ENCODE results near the gene STIM2.
"Not testable (repeated sequence)": the region's sequence is repeated elsewhere in the genome, so short reads cannot be mapped to it uniquely, and the experiment has no call there.

STIM2 gene

GRCh38 chr4:26870576-26871262 lies 10.1 kb downstream of the STIM2 start:
- no peak for DNase-seq

GRCh38 chr4:26871611-26872010 lies 11.0 kb downstream of the STIM2 start:
- DNase-seq = no peak

DNA sequence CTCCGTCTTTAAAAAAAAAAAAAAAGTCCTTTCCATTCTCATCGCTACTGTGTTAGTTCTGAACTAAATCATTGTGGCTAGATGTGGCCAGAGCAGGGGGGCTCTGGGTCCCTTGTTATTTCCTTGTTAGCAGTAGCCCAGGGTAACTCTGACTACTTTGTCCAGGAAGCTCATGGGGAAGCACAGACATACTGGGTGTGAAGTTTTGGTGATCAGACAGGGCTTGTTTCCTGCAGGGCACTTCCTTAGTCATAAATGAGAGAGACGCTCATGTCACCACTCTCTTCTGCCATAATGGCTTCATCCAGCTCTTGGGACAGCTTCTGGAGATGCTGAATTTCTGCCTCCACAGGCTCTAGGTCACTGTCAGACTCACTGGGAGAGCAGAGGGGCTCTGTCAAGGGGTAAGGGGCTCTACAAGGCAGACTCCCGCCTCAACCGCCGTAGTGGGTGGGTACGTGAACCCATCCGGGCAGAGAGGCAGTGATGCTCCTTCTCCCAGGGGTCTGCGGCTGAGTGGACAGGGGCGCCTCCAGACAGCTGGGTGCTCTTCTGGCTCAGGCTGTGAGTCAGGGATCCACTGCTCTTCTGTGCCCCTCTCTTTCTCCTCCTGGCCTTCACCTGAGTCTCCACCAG lies 12.9 kb downstream of the STIM2 start:
- DNase-seq = peak; percentile 68

- DNase-seq = no peak
These were observed 13.5 kb downstream of the STIM2 start for GRCh38 chr4:26874110-26874509.

- DNase-seq = no peak
These were observed 16.8 kb downstream of the STIM2 start for GRCh38 chr4:26877406-26877805.

GRCh38 chr4:26877961-26878360 lies 17.3 kb downstream of the STIM2 start:
- no peak for DNase-seq

DNA sequence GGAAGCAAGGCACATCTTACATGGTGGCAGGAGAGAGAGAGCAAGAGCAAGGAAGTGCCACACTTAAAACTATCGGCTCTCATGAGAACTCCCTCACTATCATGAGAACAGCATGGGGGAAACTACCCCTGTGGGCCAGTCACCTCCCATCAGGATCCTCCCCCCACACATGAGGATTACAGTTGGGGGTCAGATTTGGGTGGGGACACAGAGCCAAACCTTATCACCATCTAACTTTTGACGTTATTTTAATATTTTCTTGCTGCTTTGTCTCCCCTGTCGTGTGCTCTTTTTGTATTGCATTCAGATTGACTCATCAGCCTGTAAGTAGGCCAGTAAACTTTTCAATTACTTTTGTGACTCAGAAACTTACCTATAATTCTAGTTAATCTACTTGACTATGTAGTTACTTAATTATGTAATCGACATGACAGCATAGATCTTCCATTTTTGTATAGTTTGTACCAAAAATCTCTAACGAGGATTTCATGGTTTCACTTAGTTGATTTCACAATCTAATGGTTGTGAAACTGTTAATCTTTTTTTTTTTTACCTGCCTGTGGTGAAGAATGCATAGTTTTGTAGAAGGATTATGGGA lies 18.3 kb downstream of the STIM2 start:
- no peak for DNase-seq

DNA sequence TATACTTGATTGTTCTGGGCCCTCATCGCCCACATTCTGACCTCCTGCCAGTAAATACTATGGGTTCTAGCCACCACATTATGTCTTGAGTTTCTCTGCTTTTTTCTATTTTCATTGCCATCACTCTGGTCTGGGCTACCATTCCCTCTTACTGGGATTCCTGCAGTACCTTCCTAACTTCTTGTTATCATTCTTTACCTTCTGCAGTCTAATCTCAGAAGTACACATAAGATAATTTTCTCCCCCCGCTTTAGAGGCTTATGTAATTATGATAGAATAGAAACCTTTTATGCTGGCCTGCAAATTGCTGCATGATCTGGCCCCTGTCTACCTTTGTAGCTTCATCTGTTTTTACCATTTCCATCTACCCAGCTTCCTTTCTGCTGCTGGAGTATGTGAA lies 19.2 kb downstream of the STIM2 start:
- DNase-seq = no peak

DNA sequence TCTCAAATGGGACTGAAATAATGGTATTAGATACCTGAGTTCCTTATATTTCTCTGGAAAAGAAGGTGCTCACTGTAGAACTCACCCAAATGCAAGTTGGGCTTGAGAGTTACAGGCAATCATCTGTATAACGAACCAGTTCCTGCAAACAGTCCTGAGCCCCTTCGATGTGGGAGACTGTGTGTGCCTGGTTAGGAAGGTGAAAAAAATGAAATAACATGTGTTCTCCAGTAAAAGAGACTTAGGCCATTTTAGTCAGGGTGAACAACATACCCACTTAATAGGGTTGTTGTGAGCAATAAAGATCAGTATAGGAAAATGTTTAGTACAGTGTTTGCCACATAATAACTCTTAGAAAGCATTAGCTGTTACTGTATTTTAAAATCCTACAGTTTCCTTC lies 23.4 kb downstream of the STIM2 start:
- no peak for DNase-seq

DNA sequence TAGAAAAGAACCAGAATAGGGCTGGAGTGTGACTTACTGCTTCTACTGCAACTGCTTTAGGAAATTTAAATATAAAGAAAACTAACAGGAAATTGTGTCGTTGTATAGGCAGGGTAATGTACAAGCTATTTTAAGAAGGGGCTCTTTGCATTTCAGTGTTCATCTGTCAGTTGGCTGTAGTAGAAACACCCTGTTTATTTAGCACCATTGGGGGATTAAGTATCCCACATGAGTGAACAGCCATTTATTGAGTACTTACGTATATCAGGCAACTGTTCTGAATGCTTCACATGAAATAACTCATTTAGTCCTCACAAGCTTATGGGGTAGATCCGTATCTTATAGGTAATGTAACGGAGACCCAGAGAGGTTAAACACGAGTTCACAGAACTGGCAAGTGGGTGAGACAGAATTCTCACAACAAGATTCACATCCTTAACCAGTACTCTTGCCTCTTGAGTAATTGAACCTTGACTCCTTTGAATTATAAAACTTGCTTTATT lies 23.9 kb downstream of the STIM2 start:
- DNase-seq = no peak

GRCh38 chr4:26885912-26886274 lies 25.3 kb downstream of the STIM2 start:
- DNase-seq = no peak

DNA sequence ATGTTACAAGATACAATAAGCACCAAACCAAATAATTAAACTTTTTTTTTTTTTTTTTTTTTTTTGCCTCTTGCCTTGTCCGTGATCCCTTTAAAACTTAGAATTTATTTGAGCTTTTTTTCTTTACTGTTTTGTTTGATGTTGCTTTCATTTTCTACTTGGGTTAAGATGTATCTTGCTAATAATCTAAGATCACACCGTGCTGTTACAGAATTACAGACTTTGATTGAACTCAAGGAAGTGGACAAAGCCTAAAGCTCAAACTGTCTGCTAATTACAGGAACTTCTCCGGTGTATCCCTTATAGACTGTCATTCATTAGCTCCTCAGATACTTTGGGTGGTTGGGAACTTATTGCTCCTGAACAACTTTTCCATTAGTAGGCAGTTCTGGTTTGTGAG lies 26.5 kb downstream of the STIM2 start:
- DNase-seq = no peak

GRCh38 chr4:26887809-26888208 lies 27.2 kb downstream of the STIM2 start:
- DNase-seq = no peak

DNA sequence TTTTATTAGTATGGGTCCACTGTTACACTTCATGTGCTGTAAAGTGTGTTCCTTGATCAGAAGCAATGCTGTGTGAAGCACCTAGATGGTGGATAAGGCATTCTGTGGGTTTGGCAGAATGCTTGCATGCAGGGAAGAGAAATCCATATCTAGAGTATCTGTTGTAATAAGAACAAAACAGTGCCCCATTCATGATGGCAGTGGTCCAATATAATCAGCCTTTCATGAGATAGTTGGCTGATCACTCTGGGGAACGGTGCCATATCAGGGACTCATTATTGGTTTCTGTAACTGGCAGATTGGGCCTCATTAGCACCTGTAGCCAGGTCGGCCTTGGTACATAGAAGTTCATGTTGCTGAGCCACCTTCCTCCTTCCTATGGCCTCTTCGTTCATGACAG lies 28.7 kb downstream of the STIM2 start:
- no peak for DNase-seq

GRCh38 chr4:26891054-26891453 lies 30.4 kb downstream of the STIM2 start:
- no peak for DNase-seq

DNA sequence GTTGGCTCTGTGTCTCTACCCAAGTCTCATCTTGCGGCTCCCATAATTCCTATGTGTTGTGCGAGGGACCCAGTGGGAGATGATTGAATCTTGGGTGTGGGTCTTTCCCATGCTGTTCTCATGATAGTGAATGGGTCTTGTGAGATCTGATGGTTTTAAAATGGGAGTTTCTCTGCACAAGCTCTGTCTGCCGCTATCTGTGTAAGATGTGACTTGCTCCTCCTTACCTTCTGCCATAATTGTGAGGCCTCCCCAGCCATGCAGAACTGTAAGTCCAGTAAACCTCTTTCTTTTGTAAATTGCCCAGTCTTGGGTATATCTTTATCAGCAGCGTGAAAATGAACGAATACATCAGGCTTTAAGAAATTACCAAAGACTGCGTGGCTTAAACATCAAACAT lies 31.2 kb downstream of the STIM2 start:
- no peak for DNase-seq

DNA sequence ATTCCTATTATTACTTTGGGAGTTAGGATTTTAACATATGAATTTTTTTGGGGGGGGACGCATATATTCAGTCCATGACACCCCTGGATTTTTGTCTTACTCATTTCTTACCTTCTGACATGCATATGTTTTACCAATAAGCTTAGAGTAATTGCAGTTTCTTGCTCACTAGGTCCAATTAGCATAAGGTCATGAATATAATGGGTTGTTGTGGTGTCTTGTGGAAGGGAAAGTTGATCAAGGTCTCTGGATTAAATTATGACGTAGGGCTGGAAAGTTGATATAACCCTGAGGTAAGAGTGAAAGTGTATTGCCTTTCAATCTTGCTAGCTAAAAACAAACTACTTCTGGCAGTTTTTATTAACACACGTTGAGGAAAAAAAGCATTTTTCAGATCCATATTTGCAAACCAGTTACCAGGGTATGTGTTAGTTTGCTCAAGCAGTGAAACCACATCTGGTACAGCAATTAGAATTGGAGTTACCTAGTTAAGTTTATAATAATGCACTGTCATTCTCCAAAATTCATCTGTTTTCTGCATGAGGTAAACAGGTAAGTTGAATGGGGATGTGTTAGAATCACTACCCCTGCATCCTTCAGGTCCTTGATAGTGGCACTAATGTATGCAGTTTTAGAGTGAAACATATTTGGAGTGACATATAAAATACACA lies 32.0 kb downstream of the STIM2 start:
- no peak for DNase-seq

DNA sequence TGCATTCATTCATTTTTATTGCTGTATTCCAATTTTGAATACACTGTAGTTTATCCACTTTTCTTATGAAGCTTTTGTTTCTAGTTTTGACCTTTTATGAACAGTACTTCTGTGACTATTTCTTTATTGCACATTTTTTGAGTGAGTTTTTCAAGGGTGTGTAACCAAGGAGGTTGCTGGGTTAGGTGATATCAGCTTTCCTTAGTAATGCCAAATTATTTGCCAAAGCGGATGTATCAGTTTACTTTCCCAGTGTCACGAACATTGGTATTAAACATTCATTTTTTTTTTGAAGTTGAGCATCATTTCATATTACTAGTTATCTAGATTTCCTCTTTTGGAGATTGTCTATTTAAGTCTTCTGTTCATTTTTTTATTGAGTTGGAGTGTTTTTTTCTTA lies 32.9 kb downstream of the STIM2 start:
- DNase-seq = no peak

- DNase-seq = not testable (repeated sequence)
These were observed 34.2 kb downstream of the STIM2 start for GRCh38 chr4:26894881-26895280.

- no peak for DNase-seq
These were observed 36.0 kb downstream of the STIM2 start for GRCh38 chr4:26896636-26897035.

DNA sequence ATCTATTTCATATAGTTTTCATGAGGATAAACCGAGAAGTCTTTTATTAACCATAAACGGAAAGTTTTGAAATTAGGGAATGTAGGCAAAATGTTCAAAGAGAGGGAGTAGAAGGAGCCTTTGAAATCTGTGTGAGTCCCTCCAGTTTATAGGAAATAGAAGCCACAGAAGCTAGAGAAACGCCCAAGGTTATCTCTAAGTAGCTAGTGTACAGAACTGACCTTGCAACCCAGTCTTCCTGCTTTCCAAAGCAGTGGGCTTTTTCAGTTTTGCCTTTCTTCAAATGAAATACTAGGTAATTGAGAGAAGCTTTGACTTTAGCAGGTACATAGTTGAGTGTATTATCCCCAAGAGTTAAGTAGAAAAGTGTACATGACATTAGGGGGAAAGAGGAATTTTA lies 39.4 kb downstream of the STIM2 start:
- no peak for DNase-seq

DNA sequence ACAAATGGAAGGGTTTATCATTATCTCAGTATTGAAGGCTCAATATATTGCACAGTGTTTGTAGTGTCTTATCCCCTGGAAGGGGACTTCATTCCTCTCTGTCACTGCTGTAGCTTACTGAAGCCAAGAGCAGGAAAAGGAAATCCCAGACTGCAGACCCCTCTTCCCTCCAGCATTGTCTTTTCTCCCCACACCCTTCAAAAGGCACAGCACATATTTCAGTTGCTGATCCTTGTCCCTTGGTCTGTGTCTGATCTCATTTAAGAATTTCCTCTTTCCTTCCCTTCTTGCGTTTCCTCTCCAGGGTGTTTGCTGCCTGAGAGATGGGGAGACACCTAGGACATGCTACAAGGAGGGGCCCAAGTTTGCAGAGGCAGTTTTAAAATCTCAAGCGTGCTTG lies 40.1 kb downstream of the STIM2 start:
- no peak for DNase-seq

- DNase-seq = no peak
These were observed 44.5 kb downstream of the STIM2 start for GRCh38 chr4:26905172-26905571.
